ENCODE measurements around the gene MTRF1.

MTRF1 gene

GRCh38 chr13:41231025-41231677 lies 32.2 kb downstream of the MTRF1 start:
- intact Hi-C loops (cut with DNase I; ENCODE audit: low total_unique reads): no loop called here
- Histone ChIP-seq H3K36me3 (peaks cover 9 to 19% (median 19%) of the 10 kb centered on the region in 3 donors), H3K4me3 (no peak overlapping the region), H3K27ac (no peak overlapping the region), H3K9me3 (no peaks in the 10 kb centered on the region), H3K27me3 (no peaks in the 10 kb centered on the region), H3K4me1 (no peaks in the 10 kb centered on the region)
- TF ChIP-seq CTCF (IDR thresholded peaks at IDR 0.05): no peak
- DNase-seq: no peak

GRCh38 chr13:41229356-41229755 lies 34.0 kb downstream of the MTRF1 start:
- no peaks in the 10 kb centered on the region for H3K9me3 ChIP-seq
- DNase-seq: no peak
- no peak overlapping the region for H3K4me3 ChIP-seq
- H3K36me3 ChIP-seq: peaks cover 9 to 21% (median 12%) of the 10 kb centered on the region in 3 donors
- H3K27ac ChIP-seq: no peak overlapping the region
- no peaks in the 10 kb centered on the region for H3K4me1 ChIP-seq
- intact Hi-C loops (cut with DNase I; ENCODE audit: low total_unique reads): no loop called here
- H3K27me3 ChIP-seq: no peaks in the 10 kb centered on the region
- no peak for TF ChIP-seq CTCF (IDR thresholded peaks at IDR 0.05)

GRCh38 chr13:41224113-41225110 lies 39.0 kb downstream of the MTRF1 start:
- Histone ChIP-seq H3K27ac (no peak overlapping the region), H3K36me3 (peaks cover 0 to 20% (median 5%) of the 10 kb centered on the region in 3 donors), H3K27me3 (no peaks in the 10 kb centered on the region), H3K4me1 (no peaks in the 10 kb centered on the region), H3K9me3 (no peaks in the 10 kb centered on the region), H3K4me3 (no peak overlapping the region)
- intact Hi-C loops (cut with DNase I; ENCODE audit: low total_unique reads): no loop called here
- no peak for DNase-seq
- no peak for TF ChIP-seq CTCF (IDR thresholded peaks at IDR 0.05)

GRCh38 chr13:41222259-41222852 lies 41.0 kb downstream of the MTRF1 start:
- Histone ChIP-seq H3K4me3 (no peak overlapping the region), H3K27ac (no peak overlapping the region), H3K9me3 (no peaks in the 10 kb centered on the region), H3K27me3 (no peaks in the 10 kb centered on the region), H3K36me3 (peaks cover 0 to 20% (median 5%) of the 10 kb centered on the region in 3 donors), H3K4me1 (no peaks in the 10 kb centered on the region)
- TF ChIP-seq CTCF (IDR thresholded peaks at IDR 0.05): peak; percentile 72 to 76
- intact Hi-C loops (cut with DNase I; ENCODE audit: low total_unique reads): no loop called here
- DNase-seq: peak in 1 of 2 donors; percentile 47

GRCh38 chr13:41220401-41220800 lies 43.0 kb downstream of the MTRF1 start:
- H3K27ac ChIP-seq: no peak overlapping the region
- no peak overlapping the region for H3K4me3 ChIP-seq
- no peaks in the 10 kb centered on the region for H3K4me1 ChIP-seq
- no peaks in the 10 kb centered on the region for H3K27me3 ChIP-seq
- intact Hi-C loops (cut with DNase I; ENCODE audit: low total_unique reads): no loop called here
- peaks cover 0 to 10% (median 4%) of the 10 kb centered on the region in 3 donors for H3K36me3 ChIP-seq
- no peaks in the 10 kb centered on the region for H3K9me3 ChIP-seq
- DNase-seq: no peak
- TF ChIP-seq CTCF (IDR thresholded peaks at IDR 0.05): no peak
